Measurements from ENCODE around the gene NOL3.

Gene NOL3

DNA sequence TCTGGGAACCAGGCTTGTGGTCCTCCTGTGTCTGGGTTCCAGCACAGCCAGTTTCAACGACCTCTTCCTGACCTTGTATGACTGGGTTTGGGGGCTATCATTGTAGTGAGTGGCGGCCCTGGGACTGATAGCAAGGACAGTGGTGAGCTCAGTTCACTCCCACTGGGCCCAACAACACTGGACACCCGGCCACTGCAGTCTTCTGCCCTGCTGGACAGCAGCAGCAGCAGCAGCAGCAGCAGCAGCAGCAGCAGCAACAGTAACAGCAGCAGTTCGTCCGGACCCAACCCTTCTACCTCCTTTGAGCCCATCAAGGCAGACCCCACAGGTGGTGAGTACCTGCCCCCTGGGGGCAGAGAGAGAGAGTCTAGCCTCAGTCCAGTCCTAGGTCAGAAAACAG is 25.3 kb downstream of the NOL3 start:
- H3K9me3 Mint-ChIP-seq: no peaks in the 10 kb centered on the region
- TF ChIP-seq, protein P1, sequence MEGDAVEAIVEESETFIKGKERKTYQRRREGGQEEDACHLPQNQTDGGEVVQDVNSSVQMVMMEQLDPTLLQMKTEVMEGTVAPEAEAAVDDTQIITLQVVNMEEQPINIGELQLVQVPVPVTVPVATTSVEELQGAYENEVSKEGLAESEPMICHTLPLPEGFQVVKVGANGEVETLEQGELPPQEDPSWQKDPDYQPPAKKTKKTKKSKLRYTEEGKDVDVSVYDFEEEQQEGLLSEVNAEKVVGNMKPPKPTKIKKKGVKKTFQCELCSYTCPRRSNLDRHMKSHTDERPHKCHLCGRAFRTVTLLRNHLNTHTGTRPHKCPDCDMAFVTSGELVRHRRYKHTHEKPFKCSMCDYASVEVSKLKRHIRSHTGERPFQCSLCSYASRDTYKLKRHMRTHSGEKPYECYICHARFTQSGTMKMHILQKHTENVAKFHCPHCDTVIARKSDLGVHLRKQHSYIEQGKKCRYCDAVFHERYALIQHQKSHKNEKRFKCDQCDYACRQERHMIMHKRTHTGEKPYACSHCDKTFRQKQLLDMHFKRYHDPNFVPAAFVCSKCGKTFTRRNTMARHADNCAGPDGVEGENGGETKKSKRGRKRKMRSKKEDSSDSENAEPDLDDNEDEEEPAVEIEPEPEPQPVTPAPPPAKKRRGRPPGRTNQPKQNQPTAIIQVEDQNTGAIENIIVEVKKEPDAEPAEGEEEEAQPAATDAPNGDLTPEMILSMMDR (IDR thresholded peaks at IDR 0.05): no peak
- peaks cover 36% of the 10 kb centered on the region for H3K4me1 Mint-ChIP-seq
- no peak overlapping the region for H3K27ac Mint-ChIP-seq
- H3K4me3 Mint-ChIP-seq: no peak overlapping the region
- DNase-seq: no peak
- H3K27me3 Mint-ChIP-seq (ENCODE audit: low read depth, poor library complexity): peaks cover 22% of the 10 kb centered on the region
- H3K36me3 Mint-ChIP-seq (ENCODE audit: low read depth): peaks cover 37% of the 10 kb centered on the region

DNA sequence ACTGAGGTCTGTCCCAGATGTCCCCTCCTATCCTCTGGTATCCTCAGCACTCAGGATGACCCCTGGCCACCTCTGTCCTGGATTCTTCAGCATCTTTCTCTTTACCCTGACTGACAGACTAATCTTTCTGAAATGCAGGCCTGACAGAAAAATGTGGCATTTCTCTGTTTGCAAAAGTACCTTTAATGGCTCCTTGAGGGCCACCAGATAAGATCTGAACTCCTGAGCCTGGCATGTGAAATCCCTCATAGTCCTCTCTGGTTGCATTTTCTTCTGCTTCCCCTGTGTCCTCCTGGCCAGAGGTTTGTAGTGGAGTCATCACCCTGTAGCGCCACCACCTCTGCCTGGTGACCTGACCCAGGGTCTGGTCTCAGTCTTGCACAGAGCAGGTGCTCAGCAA is 26.5 kb downstream of the NOL3 start:
- TF ChIP-seq, protein P1 (IDR thresholded peaks at IDR 0.05): no peak
- DNase-seq: no peak
- Mint-ChIP-seq H3K4me3 (no peak overlapping the region), H3K9me3 (no peaks in the 10 kb centered on the region), H3K27me3 (ENCODE audit: low read depth, poor library complexity) (peaks cover 19% of the 10 kb centered on the region), H3K36me3 (ENCODE audit: low read depth) (peaks cover 37% of the 10 kb centered on the region), H3K27ac (no peak overlapping the region), H3K4me1 (peaks cover 28% of the 10 kb centered on the region)

DNA sequence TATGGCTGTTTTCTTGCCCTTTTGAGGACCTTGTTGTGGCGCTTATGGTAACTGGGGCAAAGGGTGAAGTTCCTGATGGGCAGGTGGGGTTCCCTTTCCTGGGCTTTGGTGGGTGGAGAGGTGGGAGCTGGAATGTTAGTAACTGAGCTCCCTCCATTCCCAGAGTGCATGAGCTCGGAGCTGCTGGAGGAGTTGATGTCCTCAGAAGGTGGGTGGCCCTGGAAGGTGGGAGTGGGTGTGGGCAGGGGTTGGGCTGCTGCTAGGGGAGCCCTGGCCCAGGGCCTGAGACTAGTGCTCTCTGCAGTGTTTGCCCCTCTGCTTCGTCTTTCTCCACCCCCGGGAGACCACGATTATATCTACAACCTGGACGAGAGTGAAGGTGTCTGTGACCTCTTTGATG is 27.4 kb downstream of the NOL3 start:
- Mint-ChIP-seq H3K36me3 (ENCODE audit: low read depth) (peaks cover 37% of the 10 kb centered on the region), H3K27me3 (ENCODE audit: low read depth, poor library complexity) (peaks cover 19% of the 10 kb centered on the region), H3K9me3 (no peaks in the 10 kb centered on the region), H3K4me3 (no peak overlapping the region), H3K4me1 (peaks cover 22% of the 10 kb centered on the region), H3K27ac (no peak overlapping the region)
- TF ChIP-seq, protein P1 (IDR thresholded peaks at IDR 0.05): no peak
- DNase-seq: no peak

DNA sequence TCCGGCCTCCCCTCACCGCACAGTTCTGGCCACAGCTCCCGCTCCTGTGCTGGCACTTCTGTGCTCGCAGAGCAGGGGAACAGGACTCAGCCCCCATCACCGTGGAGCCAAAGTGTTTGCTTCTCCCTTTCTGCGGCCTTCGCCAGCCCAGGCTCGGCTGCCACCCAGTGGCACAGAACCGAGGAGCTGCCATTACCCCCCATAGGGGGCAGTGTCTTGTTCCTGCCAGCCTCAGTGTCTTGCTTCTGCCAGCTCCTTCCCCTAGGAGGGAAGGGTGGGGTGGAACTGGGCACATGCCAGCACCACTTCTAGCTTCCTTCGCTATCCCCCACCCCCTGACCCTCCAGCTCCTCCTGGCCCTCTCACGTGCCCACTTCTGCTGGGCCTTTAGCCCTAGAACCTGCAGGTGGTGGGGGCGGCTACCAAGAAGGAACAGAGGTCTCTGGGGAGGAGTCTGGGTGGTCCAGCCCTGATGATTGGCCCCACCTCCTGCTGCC is 27.9 kb downstream of the NOL3 start:
- no peak overlapping the region for H3K27ac Mint-ChIP-seq
- no peak for DNase-seq
- H3K36me3 Mint-ChIP-seq (ENCODE audit: low read depth): peaks cover 37% of the 10 kb centered on the region
- peaks cover 16% of the 10 kb centered on the region for H3K27me3 Mint-ChIP-seq (ENCODE audit: low read depth, poor library complexity)
- no peaks in the 10 kb centered on the region for H3K9me3 Mint-ChIP-seq
- TF ChIP-seq, protein P1 (IDR thresholded peaks at IDR 0.05): no peak
- peaks cover 17% of the 10 kb centered on the region for H3K4me1 Mint-ChIP-seq
- H3K4me3 Mint-ChIP-seq: no peak overlapping the region

DNA sequence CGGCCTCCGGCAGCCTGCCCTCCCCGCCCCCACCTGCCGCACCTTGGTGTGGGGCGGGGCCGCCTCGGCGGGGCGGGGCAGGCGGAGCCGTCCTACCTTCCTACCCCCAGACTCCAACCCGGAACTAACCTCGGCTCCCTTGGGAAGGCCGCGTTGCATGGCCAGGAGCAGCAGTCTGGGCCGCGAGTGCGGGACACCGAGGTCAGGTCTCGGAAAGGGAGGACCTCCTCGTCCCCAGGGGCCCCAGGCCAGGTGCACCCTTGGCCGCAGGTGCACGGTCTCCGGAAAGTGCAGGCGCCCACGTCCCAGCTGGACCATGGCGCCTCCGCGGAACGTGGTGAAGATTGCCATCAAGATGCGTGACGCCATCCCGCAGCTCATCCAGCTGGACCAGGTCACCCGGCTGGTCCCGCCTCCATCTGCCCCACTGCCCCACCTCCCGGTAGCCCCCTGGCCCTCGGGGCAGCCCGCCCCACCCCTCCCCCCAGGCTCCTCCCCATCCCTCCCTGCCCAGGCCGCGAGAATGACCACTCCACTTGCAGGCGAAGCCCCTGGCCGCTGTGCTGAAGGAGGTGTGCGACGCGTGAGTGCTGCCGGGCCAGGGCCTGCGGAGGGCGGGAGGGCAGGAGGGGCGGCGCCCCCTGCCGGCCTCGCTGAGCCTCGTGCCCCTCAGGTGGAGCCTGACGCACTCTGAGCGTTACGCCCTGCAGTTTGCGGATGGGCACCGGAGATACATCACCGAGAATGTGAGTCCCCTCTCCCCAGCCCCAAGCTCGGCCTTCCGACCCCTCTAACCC is 28.9 kb downstream of the NOL3 start, which contains the start of gene ELMO3:
Gene ELMO3 (plus strand): TSS at position 121 of the 797 bp plus-strand sequence. CDS start 196 bp downstream, at position 317.
- peak; percentile 52 for DNase-seq
- H3K27ac Mint-ChIP-seq: no peak within 1 kb of the TSS
- H3K27me3 Mint-ChIP-seq (ENCODE audit: low read depth, poor library complexity): peaks cover 16% of the 10 kb centered on the region
- no peaks in the 10 kb centered on the region for H3K9me3 Mint-ChIP-seq
- peaks cover 8% of the 10 kb centered on the region for H3K4me1 Mint-ChIP-seq
- H3K36me3 Mint-ChIP-seq (ENCODE audit: low read depth): peaks cover 31% of the 10 kb centered on the region
- TF ChIP-seq, protein P1 (IDR thresholded peaks at IDR 0.05): peak; percentile 45
- no peak within 1 kb of the TSS for H3K4me3 Mint-ChIP-seq

DNA sequence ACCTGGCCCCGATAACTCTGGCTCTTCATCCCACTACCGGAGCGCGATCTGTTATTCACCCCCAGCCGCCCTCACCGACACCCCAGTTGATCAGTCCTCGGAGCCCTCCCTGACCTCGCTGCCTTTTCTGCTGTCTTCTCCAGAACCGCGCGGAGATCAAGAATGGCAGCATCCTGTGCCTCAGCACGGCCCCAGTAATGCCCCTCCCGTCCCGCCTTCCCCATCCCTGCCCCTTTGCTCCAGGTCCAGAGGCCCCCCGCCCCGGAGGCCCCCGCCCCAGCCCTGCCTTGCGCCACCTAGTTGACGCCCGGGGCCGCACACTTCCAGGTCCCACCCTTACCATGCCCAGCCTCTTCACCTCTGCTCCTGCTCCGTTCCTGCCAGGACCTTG is 29.5 kb downstream of the NOL3 start:
- TF ChIP-seq, protein P1 (IDR thresholded peaks at IDR 0.05): no peak
- no peak for DNase-seq
- Mint-ChIP-seq H3K4me1 (peaks cover 8% of the 10 kb centered on the region), H3K4me3 (no peak overlapping the region), H3K36me3 (ENCODE audit: low read depth) (peaks cover 28% of the 10 kb centered on the region), H3K27ac (no peak overlapping the region), H3K27me3 (ENCODE audit: low read depth, poor library complexity) (peaks cover 16% of the 10 kb centered on the region), H3K9me3 (no peaks in the 10 kb centered on the region)
